ENCODE measurements around the gene CLASP2.

Gene CLASP2

GRCh38 chr3:33722191-33722590 is 4.1 kb upstream of the CLASP2 start:
- CTCF ChIA-PET = no interaction called here
- no peak for TF ChIP-seq CTCF (IDR thresholded peaks at IDR 0.05; ENCODE audit: control extremely low read depth, extremely low read depth, low read depth, missing control alignments)
- no peak for DNase-seq (ENCODE audit: extremely low spot score)
- POLR2A ChIA-PET = no interaction called here

DNA sequence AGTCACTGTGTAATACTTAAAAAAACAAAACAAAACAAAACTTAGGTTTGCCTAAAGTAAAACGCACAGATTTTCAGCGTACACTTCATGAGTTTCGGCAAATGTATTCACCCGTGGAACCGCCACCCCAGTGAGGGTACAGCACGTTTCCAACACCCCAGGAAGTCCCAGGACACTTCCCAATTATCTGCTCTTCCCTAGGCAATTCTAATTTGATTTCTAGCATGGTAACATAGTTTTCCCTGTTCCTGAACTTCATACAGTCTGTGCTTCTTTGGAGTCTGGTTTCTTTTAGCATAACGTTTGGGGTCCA is 497 bp upstream of the CLASP2 start:
- TF ChIP-seq CTCF (IDR thresholded peaks at IDR 0.05; ENCODE audit: control extremely low read depth, extremely low read depth, low read depth, missing control alignments) = no peak
- ChIA-PET CTCF (no interaction called here), POLR2A (no interaction called here)

DNA sequence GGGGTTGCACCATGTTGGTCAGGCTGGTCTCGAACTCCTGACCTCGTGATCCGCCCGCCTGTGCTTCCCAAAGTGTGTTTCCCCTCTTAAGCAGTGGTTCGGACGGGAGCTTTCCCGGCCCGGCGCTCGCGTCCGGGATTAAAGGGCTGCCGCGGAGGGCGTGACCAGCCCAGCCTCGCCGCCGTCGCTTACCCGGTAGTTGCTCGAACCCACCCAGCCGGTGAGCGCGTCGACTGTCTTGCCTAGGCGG is 513 bp downstream of the CLASP2 start:
- no peak for TF ChIP-seq CTCF (IDR thresholded peaks at IDR 0.05; ENCODE audit: control extremely low read depth, extremely low read depth, low read depth, missing control alignments)
- POLR2A ChIA-PET = no interaction called here
- CTCF ChIA-PET = interaction anchor here (0.7 to 1.4 kb wide), 3 partner anchors 13 to 69 kb away, joined by 3 to 4 read pairs (median 3); no protein-coding TSS in a partner anchor
- no peak for DNase-seq (ENCODE audit: extremely low spot score)

More for the DNA sequence above, 497 bp upstream of the CLASP2 start:
- no peak for DNase-seq (ENCODE audit: extremely low spot score)

DNA sequence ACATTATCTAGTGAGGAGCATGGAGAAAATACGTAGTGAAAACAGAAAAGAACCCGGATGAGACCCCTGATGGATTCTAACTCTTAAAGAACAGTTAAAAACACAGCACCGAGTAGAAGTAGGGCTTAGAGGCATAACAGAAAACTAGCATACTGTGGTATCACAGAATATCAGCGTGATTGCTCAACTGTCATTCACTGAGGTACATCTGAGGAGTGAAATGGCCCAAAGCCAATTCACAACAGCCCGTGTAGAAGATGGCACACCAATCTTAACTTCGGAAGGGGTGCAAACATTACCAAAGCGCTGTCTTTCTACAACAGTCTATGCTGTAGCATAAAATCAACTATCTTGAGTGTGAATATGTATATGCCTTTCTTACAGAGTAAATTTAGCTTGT is 1.8 kb downstream of the CLASP2 start:
- CTCF ChIA-PET = interaction anchor here (1.0 to 1.8 kb wide), 5 partner anchors 18 to 585 kb away, joined by 3 to 6 read pairs (median 3); no protein-coding TSS in a partner anchor
- TF ChIP-seq CTCF (IDR thresholded peaks at IDR 0.05; ENCODE audit: control extremely low read depth, extremely low read depth, low read depth, missing control alignments) = no peak
- POLR2A ChIA-PET = no interaction called here
- no peak for DNase-seq (ENCODE audit: extremely low spot score)

GRCh38 chr3:33711100-33711499 is 7.0 kb downstream of the CLASP2 start:
- no peak for TF ChIP-seq CTCF (IDR thresholded peaks at IDR 0.05; ENCODE audit: control extremely low read depth, extremely low read depth, low read depth, missing control alignments)
- ChIA-PET POLR2A (no interaction called here), CTCF (interaction anchor here (1.3 to 1.7 kb wide), 2 partner anchors 13 to 580 kb away, joined by 3 read pairs; no protein-coding TSS in a partner anchor)
- DNase-seq (ENCODE audit: extremely low spot score) = no peak

GRCh38 chr3:33706056-33706455 is 12.0 kb downstream of the CLASP2 start:
- no peak for DNase-seq (ENCODE audit: extremely low spot score)
- no peak for TF ChIP-seq CTCF (IDR thresholded peaks at IDR 0.05; ENCODE audit: control extremely low read depth, extremely low read depth, low read depth, missing control alignments)
- ChIA-PET CTCF (no interaction called here), POLR2A (no interaction called here)

DNA sequence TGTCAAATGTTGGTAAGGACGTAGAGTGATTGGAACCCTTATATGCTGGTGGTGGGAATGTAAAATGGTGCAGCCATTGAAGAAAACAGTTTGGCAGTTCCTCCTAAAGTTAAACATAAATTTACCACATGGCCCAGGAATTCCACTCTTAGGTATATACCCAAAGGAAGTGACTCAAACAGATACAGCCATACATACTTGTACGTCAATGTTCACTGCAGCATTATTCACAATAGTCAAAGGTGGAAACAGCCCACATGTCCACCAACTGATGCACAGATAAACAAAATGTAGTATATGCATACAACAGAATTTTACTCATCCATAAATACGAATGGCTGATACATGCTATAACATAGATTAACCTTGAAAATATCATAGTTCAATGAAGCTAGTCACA is 13.2 kb downstream of the CLASP2 start:
- no peak for TF ChIP-seq CTCF (IDR thresholded peaks at IDR 0.05; ENCODE audit: control extremely low read depth, extremely low read depth, low read depth, missing control alignments)
- DNase-seq (ENCODE audit: extremely low spot score) = no peak
- ChIA-PET POLR2A (no interaction called here), CTCF (no interaction called here)
